Mesothelial cell of epicardium (in vitro differentiated cells): ENCODE data around the gene ATXN3L. TPM values are rescaled to one million over a fixed set of nuclear protein-coding genes. Genes with fewer than 3 reads are reported as not detected.

Source experiments
- DNase-seq, 2 experiments: peaks; one replicate each; pipeline ENCODE4 v3.0.0; 2021; ENCODE audit warnings: low spot score in 2 of 2; ENCODE audit not compliant: unreplicated experiment in 2 of 2
- H3K27ac Mint-ChIP-seq: 2 replicates; pipeline ENCODE4 v1.8.0; 2021; ENCODE audit warnings: mixed read lengths
- H3K27me3 Mint-ChIP-seq: 2 replicates; pipeline ENCODE4 v1.8.0; 2021; ENCODE audit warnings: low read depth, mixed read lengths
- H3K36me3 Mint-ChIP-seq: 2 replicates; pipeline ENCODE4 v1.8.0; 2021; ENCODE audit warnings: mixed read lengths
- H3K4me1 Mint-ChIP-seq: 2 replicates; pipeline ENCODE4 v1.8.0; 2021; ENCODE audit warnings: mixed read lengths
- H3K4me3 Mint-ChIP-seq: 2 replicates; pipeline ENCODE4 v1.8.0; 2021; ENCODE audit warnings: mild to moderate bottlenecking, moderate library complexity, mixed read lengths
- H3K9me3 Mint-ChIP-seq: 2 replicates; pipeline ENCODE4 v1.8.0; 2021; ENCODE audit warnings: mixed read lengths
- CTCF ChIP-seq: fragments of 200-600 bp; sonication (generic); IDR thresholded peaks from one replicate; pipeline ENCODE4 v1.5.0; 2021; ENCODE audit warnings: antibody characterized with exemption; ENCODE audit not compliant: unreplicated experiment
- total RNA-seq: library from RNA; stranded (reverse); gene quantifications from 3 replicates; pipeline ENCODE4 v1.2.1, GENCODE V29; 2021

Gene ATXN3L
- total RNA-seq, 1 donor from 2014 or later, result not detected

DNA sequence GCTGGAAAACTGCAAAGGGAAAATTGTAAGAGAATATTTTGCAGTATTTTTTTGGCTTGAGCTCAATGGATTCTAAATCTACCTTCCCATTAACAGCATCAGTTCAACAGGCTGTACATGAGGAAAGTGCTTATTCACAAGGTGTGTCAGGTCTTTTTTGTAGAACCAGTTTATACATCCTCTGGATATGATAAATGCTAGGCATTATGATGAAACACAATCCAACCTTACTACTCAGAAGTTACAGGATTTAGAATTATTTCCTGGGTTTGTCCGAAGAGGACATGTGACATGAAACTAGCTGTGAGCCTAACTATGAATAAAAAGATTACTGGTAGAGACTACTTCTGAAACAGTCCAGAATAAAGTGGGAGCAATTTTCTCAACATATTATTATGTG, 49.5 kb downstream of the ATXN3L start:
- Mint-ChIP-seq H3K36me3 (no peaks in the 10 kb centered on the region), H3K4me3 (no peak overlapping the region), H3K27ac (no peak overlapping the region), H3K27me3 (no peaks in the 10 kb centered on the region), H3K9me3 (peaks cover 16% of the 10 kb centered on the region), H3K4me1 (peaks cover 9% of the 10 kb centered on the region)
- TF ChIP-seq CTCF, result no peak
- no peak for DNase-seq

- Mint-ChIP-seq H3K4me1 (peaks cover 3% of the 10 kb centered on the region), H3K9me3 (peaks cover 16% of the 10 kb centered on the region), H3K27ac (no peak overlapping the region), H3K27me3 (no peaks in the 10 kb centered on the region), H3K4me3 (no peak overlapping the region), H3K36me3 (no peaks in the 10 kb centered on the region)
- no peak for TF ChIP-seq CTCF
- no peak for DNase-seq
These were observed 51.0 kb downstream of the ATXN3L start for GRCh38 chrX:13268874-13269273.

Other genes with a start within 250 kb of the ATXN3L start
- gene EGFL6, start 249.5 kb upstream of the ATXN3L start, total RNA-seq, result 8.4 to 12.3 TPM (median 11.3 TPM) in 3 replicates